ENCODE measurements around the gene TJP2.

TJP2 gene

DNA sequence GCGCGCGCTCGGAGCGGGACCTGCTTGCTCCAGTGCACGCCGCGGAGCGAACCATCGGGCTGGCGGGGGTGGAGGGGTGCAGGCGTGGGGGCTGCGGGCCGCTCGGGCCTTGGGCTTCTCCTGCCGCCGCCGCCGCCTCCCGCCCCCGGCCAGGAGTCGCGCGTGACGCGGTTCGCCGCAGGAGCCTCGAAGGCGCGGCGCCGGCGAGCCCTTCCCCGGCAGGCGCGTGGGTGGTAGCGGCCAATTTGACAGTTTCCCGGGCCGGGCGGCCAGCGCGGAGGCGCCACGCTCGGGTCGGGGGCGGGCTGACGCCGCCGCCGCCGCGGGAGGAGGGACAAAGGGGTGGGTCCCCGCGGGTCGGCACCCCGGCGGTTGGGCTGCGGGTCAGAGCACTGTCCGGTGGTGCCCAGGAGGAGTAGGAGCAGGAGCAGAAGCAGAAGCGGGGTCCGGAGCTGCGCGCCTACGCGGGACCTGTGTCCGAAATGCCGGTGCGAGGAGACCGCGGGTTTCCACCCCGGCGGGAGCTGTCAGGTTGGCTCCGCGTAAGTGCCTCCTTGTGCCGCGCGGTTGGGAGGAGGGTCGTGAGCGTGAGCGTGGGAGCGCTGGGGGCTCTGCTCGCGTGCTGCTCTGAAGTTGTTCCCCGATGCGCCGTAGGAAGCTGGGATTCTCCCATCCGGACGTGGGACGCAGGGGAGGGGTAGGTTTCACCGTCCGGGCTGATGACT, at the start of gene TJP2:
Gene TJP2, plus strand, starts transcription at position 387 of the 725 bp plus-strand sequence. Its CDS starts 96 bp downstream, at position 483.
- in situ Hi-C loops (cut with MboI; ENCODE audit: low sequenced_read_pairs) = no loop called here

DNA sequence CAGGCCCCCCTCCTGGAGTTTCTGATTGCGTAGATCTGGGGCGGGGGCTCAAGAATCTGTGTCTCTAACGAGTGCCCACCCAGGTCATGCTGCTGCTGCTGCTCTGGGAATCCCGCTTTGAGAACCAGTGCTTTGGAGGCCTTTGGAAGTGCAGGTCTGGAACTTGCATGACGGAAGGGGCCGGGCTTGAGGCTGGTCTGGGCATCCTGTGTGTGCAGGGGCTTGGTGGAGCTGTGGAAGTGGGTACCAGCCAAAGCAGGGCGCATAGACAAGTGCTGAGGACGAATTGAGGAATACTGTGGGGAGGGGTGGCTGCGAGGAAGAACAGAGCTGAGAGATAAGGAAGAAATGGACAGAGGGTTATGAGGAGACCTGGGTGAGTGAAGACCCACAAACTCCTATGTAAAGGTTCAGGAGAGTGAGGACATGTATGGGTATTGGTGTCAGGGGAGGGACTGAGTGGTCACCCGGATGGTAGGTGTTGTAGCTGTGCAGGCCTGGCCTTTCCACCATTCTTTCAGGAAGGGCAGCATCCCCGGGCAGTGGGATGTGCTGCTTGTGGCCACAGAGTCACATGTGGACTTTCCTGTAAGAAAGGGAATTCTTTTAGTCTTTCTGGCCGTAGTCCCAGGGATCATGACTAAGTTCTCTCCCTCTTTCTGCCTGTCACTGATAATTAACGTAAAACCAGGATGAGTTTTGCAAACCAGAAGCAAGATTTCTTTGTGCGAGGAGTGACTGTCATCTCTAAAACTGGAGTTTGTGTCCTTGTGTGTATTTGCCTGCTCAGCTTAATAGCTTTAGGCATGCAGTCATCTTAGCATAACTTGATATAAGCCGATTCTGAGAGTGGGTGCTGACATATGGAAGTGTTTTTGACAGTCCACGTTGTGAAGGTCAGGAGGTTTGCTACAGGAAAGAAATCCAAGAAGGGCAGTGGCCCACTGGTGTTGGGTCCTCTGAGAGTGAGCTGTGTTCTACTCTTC, 43.3 kb upstream of the TJP2 start:
- in situ Hi-C loops (cut with MboI; ENCODE audit: low sequenced_read_pairs) = no loop called here

DNA sequence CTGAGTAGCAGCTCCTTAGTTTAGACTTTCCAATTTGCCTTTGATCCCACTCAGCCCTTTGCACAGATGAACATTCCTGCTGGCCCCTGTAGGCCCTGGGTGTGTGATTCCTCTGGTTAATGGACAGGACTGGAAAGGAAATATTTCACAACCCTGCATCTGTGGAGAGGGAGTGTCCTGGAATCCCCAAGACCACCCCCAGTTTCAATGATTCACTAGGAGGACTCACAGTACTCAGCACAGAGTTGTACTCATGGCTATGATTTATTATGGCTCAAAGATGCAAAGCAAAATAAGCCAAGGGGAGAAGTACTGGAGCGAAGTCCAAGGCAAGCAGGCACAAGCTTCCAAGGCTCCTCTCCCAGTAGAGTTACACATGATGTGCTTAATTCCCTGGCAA, 42.4 kb upstream of the TJP2 start:
- in situ Hi-C loops (cut with MboI; ENCODE audit: low sequenced_read_pairs) = no loop called here

DNA sequence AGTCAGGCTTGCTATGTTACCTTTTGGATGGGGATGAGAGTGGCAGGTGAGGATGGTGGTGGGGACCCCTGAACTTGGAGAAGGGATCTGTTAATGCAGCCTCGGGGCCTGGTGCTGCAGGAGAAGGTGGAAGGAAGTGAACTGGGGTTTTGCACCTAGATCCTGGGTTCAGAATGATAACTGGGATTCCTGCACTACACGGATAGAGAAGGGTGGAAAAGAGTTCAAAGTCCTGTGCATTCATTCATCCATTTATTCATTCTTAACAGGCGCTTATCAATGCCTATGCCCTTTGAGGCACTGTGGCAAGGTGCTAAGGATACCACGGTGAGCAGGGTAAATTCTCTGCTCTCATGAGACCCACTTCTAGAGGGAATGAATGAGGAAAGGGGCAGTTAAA, 41.7 kb upstream of the TJP2 start:
- in situ Hi-C loops (cut with MboI; ENCODE audit: low sequenced_read_pairs) = no loop called here

DNA sequence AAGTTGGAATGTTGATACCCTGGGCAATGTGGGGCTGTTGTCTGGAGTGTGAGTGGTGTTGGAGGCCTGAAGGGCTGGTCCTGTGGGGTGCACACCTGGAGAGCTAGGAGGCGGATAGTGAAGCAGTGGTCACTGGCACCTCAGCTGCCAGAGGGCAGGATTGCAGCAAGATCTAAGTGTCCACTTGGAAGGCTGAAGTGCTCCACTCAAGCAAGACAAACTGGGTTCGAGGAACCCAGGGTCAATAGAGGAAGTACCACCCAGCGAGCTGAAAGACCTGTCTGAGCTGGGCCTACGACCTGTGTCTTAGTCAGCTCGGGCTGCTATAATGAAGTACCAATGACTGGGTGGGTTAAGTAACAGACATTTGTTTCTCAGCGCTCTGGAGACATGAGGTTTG, 39.7 kb upstream of the TJP2 start:
- in situ Hi-C loops (cut with MboI; ENCODE audit: low sequenced_read_pairs) = no loop called here

DNA sequence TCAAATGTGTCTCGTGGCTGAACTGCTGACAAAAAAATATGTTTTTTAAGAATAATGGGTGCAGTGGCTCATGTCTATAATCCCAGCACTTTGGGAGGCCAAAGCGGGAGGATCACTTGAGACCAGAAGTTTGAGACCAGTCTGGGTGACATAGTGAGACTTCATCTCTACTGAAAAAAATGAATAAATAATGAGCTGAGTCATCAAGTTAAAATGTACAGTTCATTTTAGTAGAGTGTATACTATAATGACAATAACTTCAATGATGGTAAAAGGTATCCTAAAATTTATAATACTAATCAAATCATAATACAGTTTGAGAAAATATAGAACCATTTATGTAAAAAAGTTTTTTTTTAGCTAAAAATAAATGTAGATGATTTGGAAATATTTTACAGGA, 37.9 kb upstream of the TJP2 start:
- in situ Hi-C loops (cut with MboI; ENCODE audit: low sequenced_read_pairs) = no loop called here

DNA sequence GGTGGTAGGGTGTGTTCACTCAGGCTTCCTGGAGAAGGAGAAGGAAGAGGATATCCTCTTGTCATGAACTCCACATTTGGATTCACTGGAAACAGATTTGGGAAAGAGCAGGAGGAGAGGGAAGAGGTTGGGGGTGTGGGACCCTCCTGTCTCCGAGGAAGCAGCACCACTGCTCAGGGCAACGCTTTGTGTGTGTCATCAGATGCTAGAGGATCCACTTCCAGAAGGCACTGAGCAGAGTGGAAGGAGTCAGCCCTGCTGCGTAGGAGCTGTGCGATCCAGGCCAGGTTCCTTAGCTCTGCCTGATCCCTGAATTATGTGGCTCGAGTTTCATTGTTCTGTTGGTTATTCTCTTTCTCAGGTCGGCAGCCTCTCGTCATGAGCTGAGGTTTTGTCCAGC, 37.3 kb upstream of the TJP2 start:
- in situ Hi-C loops (cut with MboI; ENCODE audit: low sequenced_read_pairs) = no loop called here

DNA sequence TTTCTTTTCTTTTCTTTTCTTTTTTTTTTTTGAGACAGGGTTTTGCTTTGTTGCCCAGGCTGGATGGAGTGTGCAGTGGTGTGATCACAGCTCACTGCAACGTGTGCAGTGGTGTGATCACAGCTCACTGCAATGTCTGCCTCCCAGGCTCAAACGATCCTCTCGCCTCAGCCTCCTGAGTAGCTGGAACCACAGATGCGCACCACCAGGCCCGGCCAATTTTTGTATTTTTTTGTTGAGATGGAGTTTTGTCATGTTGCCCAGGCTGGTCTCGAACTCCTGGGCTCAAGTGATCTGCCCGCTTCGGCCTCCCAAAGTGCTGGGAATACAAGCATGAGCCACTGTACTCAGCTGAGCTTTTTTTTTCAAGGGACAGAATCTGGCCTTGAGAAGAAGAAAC, 36.8 kb upstream of the TJP2 start:
- in situ Hi-C loops (cut with MboI; ENCODE audit: low sequenced_read_pairs) = no loop called here

DNA sequence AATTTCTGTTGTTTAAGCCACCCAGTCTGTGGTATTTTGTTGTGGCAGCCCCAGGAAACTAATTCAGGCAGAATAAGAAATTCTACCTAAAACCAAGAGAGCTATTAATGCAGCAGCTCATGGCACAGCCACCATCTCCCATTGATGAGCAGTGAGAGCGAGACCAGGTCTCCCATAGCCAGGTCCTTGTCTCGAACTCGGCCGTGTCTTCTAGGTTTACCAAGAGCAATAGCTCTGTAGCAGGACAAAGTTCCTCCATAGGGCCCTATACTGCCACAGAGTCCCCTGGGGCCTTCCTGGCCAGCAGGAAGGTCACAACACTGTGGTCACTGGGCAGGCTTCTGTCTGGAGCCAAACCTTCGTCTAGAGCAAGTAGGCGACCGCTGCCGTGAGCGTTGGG, 34.5 kb upstream of the TJP2 start:
- in situ Hi-C loops (cut with MboI; ENCODE audit: low sequenced_read_pairs) = no loop called here

DNA sequence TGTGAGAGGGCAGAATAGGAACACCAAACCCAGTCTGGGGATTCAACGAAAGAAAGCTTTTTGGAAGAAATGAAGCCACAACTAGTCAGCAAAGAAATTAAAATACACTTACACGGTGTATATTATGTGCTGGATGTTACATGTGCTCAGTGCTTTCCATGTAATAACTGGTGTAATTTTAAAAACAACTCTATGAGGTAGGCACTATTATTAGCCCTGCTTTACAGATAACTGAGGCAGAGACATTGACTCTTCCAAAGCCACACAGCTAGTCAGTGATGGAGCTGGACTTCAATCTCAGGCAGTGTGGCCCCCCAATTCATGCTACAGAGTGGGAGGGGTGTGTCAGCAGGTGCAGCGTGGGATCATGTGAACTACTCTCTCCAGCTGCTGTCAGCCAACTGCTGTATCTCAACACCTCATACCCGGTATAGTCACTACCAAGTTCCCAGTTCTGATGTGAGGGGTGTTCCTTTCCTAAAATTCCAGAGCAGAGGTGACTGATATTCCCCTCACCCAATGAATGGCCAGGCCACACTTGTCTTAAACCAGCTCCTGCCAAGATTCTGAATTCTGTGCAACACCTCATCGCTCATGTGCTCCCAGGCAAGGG, 33.8 kb upstream of the TJP2 start:
- in situ Hi-C loops (cut with MboI; ENCODE audit: low sequenced_read_pairs) = no loop called here

DNA sequence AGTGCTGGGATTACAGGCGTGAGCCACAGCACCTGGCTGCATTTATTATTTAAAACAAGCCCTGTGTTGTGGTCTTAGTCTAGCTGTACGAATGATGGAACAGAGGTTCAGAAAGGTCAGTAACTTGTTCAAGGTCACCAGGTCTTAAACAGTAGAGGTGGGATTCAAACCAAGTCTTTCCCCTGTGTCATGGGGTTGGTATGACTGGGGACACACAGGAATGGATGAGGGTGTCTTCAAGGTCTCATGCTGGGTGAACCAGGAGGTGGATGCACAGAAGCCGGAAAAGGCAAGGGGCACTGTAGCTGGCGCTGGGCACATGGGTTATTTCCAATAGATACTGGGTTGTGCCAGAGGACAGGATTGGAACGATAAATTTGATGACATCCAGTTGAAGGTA, 32.2 kb upstream of the TJP2 start:
- in situ Hi-C loops (cut with MboI; ENCODE audit: low sequenced_read_pairs) = no loop called here

DNA sequence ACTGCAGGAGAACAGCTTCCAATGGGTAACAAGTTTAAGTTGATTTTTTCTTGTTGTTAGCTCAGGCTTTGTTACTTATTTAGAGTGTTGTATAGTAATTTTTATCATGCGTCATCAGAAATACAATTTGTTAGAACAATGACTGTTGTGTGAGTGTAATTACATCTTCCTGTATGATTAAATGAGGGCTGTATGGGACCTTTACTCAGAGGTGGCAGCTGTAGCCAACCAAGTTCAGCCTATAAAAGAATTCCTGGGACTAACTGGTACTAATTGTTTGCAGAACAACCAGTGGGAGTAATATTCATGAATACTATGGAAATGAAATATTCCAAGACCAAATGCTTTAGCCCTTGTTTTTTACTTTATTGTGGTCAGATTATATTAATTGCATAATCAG, 30.8 kb upstream of the TJP2 start:
- in situ Hi-C loops (cut with MboI; ENCODE audit: low sequenced_read_pairs) = no loop called here

DNA sequence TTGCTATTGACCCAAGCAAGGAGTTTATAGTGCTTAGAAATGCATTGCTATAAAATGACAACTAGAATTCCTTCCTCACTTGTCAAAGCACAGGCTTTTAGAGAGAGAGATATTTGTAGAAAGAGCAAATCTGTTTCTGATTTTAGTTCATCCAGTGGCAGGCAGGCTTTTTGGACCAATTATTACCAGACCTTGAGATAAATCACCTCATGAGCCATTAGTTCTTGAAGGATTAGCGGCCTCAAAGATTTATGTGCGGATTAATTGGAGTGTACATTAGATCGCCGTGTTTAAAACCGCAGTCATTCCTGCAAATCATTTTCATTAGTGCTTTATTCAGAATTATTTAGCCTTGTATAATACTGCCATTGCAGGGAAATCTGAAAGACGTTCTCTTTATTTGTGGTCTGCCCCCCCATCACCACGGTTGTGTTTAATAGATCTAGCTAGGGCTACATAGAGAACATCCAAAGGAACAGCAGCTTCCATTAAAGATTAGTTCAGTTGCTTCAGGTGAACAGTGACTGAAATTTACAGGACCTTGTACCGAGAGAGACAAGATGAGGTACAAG, 28.8 kb upstream of the TJP2 start:
- in situ Hi-C loops (cut with MboI; ENCODE audit: low sequenced_read_pairs) = no loop called here

DNA sequence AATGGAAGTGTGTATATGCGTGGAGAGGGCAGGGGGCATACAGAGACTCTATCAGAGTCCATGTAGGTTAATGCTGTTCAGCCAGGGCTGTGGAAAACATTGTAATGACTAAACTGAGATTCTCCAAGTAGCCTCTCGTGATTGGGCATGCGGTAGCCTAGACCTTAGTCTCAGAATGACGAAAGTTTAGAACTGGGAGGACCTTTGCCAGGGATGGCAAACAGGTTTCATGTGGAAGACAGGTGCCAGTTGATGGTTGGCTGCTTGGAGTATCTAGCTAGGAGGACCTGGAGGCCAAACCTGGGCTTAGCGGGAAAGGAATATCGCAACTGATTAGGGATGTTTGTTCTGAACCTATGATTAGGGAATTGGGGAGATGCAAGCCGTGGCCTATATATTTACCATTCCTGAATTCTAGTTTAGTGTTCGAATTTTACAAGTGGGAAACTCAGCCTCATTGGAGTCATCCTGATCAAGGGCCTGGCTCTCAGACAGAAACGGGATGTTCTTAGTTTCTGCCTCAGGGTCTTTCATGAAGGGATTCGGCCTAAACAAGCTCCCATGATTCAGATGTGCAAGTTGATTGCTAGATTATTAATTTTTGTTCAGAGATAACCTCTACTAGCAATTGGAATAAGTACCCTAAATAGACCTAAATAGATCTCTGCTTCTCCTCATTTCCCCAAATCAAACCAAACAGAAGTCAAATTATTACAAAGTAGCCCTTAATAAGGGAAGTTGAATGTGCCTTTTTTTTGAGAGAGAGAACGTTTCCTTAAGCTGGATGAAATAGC, 26.8 kb upstream of the TJP2 start:
- in situ Hi-C loops (cut with MboI; ENCODE audit: low sequenced_read_pairs) = no loop called here

DNA sequence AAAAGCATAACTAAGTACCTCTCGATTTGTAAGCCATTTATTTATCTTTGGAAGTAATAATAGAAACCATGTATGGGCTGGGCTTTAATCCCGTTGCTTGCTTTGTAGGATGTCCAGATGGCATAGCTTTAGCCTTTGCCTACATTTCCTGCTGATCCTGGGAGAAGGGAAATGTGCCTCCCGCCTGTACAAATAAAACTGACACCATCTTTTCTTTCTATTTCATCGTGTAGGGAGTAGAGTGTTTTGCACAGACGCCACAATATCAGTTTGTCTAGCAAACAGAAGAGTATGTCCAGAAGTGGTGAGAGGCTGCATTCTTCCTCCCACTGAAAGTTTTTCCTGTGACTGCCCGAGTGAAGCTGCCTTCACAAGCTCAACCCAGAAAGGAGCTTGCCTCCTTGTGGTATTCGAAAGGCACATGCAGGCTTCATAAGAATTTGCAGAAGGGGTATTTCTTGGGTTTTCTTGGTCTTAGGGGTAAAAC, 24.7 kb upstream of the TJP2 start:
- in situ Hi-C loops (cut with MboI; ENCODE audit: low sequenced_read_pairs) = no loop called here

DNA sequence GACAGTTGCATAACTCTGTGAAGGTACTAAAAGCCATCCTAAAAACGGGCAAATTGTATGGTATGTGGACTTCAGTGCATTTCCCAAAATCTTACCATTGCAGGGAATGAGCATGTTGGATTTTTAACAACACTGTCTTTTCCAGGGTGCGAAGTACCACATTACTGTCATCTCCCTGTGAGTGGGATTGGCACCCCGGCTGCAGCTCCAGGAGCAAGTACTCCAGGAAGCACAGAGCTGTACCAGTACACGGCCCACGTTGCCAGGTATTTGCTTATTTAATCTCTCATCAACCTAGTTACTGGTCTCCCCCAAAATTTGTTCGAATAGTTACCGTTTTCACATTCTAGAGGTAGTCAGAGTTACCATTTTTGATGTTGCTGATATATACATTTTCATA, 22.6 kb upstream of the TJP2 start:
- in situ Hi-C loops (cut with MboI; ENCODE audit: low sequenced_read_pairs) = no loop called here

DNA sequence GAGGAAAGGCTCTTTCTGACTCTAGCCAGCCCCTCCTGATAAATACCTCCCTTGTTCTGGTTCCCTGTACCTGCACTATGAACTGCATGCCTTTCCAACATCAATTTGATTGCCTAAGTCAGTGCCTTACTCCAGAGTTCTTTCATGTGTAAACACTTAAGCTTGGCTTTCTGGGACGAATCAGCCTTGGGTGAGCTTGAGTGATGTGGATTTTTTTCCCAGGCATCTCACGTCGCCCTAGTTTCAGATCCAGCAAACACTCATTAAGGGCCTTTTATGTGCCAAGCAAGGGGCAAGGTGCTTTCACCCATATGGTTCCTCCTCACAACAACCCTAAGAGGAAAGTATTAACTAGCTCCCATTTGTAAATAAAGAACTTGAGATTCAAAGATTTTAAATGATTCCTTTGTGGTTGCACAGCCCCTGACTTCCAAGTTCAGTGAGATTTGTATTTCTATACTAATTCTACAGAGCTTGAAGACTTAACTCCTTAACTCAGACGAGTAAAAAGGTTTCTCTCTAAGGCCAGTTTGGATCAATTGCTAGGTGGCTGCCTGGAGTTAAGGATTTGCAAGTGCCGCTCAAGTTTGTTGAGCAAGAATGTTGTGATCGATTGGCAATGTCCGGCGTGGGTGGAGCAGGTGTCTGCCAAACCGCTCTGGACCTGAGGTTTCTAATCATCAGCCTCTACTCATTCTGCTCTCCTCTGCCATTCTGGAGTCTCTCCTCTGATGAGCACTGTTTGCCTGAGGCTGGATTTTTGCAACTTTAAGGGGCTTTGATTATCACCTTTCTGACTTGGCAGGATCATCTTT, 20.2 kb upstream of the TJP2 start:
- in situ Hi-C loops (cut with MboI; ENCODE audit: low sequenced_read_pairs) = no loop called here

DNA sequence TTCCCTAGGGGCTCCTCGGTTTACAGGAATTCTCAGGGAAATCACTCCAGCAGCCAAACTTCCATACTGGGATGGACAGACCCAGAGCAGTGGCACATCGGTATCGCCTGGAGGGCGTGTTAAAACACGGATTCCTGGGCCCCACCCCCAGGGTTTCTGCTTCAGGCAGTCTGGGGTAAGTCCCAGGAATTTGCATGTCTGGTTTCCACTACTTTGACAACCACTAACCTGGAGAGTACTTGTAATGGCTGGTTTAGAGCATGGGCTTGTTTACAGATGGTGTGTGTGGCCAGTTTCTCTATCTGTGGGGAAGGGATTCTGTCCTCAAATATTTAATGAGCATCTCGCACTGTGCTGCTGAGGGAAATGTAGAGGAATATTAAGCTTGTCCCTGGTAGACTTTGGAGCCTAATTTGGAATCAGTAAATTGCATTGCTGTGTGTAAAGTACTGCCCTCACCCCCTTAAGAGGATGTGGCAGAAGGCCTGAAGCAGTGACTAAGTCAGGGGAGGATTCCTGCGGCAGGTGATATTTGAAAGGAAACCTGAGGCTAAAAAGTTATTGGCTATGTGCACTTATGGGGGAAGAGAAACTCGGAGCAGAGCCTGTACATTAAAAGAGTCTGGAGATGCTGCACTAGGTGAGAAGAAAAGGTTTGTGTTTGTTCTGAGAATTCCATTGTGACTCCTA, 18.6 kb upstream of the TJP2 start:
- in situ Hi-C loops (cut with MboI; ENCODE audit: low sequenced_read_pairs) = no loop called here
